ENCODE measurements around the gene ABCC3. TPM values are rescaled to one million over a fixed set of nuclear protein-coding genes. Genes with fewer than 3 reads are reported as not detected.

ABCC3 gene
- total RNA-seq, 1 donor from 2014 or later = 1.2 TPM

DNA sequence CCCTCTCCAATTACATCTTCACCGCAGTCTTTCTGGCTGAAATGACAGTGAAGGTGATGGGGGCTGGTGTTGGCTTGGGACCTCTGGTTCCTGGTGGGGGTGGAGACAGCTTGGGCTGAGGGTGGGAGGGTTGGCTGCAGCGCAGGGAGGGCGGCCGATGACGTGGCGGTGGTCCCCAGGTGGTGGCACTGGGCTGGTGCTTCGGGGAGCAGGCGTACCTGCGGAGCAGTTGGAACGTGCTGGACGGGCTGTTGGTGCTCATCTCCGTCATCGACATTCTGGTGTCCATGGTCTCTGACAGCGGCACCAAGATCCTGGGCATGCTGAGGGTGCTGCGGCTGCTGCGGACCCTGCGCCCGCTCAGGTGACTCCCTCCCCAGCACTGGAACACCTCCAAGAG is 31.8 kb upstream of the ABCC3 start:
- TF ChIP-seq, protein P1, sequence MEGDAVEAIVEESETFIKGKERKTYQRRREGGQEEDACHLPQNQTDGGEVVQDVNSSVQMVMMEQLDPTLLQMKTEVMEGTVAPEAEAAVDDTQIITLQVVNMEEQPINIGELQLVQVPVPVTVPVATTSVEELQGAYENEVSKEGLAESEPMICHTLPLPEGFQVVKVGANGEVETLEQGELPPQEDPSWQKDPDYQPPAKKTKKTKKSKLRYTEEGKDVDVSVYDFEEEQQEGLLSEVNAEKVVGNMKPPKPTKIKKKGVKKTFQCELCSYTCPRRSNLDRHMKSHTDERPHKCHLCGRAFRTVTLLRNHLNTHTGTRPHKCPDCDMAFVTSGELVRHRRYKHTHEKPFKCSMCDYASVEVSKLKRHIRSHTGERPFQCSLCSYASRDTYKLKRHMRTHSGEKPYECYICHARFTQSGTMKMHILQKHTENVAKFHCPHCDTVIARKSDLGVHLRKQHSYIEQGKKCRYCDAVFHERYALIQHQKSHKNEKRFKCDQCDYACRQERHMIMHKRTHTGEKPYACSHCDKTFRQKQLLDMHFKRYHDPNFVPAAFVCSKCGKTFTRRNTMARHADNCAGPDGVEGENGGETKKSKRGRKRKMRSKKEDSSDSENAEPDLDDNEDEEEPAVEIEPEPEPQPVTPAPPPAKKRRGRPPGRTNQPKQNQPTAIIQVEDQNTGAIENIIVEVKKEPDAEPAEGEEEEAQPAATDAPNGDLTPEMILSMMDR (IDR thresholded peaks at IDR 0.05; ENCODE audit: unreplicated experiment) = no peak
- H3K4me1 Mint-ChIP-seq = peaks cover 42% of the 10 kb centered on the region
- no peak overlapping the region for H3K27ac Mint-ChIP-seq
- H3K27me3 Mint-ChIP-seq (ENCODE audit: low read depth) = no peaks in the 10 kb centered on the region
- H3K36me3 Mint-ChIP-seq = no peaks in the 10 kb centered on the region
- no peak for DNase-seq (ENCODE audit: low spot score in 2 of 2, unreplicated experiment in 2 of 2)
- H3K4me3 Mint-ChIP-seq = no peak overlapping the region
- H3K9me3 Mint-ChIP-seq = no peaks in the 10 kb centered on the region

- Mint-ChIP-seq H3K4me3 (no peak overlapping the region), H3K27ac (no peak overlapping the region), H3K27me3 (ENCODE audit: low read depth) (no peaks in the 10 kb centered on the region), H3K4me1 (peaks cover 42% of the 10 kb centered on the region), H3K9me3 (no peaks in the 10 kb centered on the region), H3K36me3 (no peaks in the 10 kb centered on the region)
- DNase-seq (ENCODE audit: low spot score in 2 of 2, unreplicated experiment in 2 of 2) = no peak
- TF ChIP-seq, protein P1 (IDR thresholded peaks at IDR 0.05; ENCODE audit: unreplicated experiment) = no peak
Observed at GRCh38 chr17:50603340-50603739, 31.3 kb upstream of the ABCC3 start.

DNA sequence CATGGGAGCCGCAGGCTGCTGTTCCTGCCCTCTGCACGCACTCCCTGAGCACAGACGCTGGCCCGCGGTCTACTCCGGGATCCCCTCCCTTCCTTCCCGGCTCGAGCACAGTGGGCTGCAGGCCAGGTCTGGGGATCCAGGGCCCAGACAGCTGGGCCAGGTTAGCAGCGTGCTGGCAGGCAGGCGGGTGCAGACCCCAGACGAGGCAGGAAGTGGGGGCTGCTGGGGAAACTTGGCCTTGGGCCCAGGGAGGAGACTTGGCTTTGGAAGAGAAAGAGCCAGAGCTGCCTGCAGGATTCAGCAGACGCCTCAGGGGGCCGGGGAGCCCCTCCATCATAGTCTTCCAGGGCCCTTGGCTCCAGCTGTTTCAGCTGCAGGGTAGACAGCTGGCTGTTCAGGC is 30.2 kb upstream of the ABCC3 start:
- Mint-ChIP-seq H3K9me3 (no peaks in the 10 kb centered on the region), H3K27ac (peak overlapping the region; percentile 67), H3K36me3 (no peaks in the 10 kb centered on the region), H3K27me3 (ENCODE audit: low read depth) (no peaks in the 10 kb centered on the region), H3K4me3 (no peak overlapping the region), H3K4me1 (peaks cover 52% of the 10 kb centered on the region)
- TF ChIP-seq, protein P1 (IDR thresholded peaks at IDR 0.05; ENCODE audit: unreplicated experiment) = no peak
- peak; percentile 77 to 90 for DNase-seq (ENCODE audit: low spot score in 2 of 2, unreplicated experiment in 2 of 2)

DNA sequence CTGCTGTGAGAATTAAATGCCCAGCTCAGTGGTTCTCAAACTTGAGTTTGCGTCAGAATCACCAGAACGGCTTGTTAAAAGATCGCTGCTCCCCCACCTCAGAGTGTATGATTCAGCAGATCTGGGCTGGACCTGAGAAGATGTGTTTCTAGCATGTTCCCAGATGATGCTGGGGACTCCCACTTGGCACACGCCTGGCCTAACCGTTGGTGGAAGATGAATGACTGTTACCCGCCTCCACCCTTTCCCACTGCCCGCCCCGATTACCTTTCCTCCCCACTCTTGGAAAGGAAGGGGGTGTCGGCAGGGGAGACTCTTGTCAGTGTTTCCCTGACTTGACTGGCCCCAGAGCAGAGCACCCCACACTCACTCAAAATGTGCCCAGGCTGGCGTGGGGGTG is 29.3 kb upstream of the ABCC3 start:
- Mint-ChIP-seq H3K27ac (peak overlapping the region; percentile 85), H3K4me1 (peaks cover 59% of the 10 kb centered on the region), H3K9me3 (no peaks in the 10 kb centered on the region), H3K4me3 (no peak overlapping the region), H3K36me3 (no peaks in the 10 kb centered on the region), H3K27me3 (ENCODE audit: low read depth) (peaks cover 1% of the 10 kb centered on the region)
- TF ChIP-seq, protein P1 (IDR thresholded peaks at IDR 0.05; ENCODE audit: unreplicated experiment) = no peak
- no peak for DNase-seq (ENCODE audit: low spot score in 2 of 2, unreplicated experiment in 2 of 2)

- no peak overlapping the region for H3K27ac Mint-ChIP-seq
- no peaks in the 10 kb centered on the region for H3K9me3 Mint-ChIP-seq
- H3K27me3 Mint-ChIP-seq (ENCODE audit: low read depth) = peaks cover 1% of the 10 kb centered on the region
- no peak for DNase-seq (ENCODE audit: low spot score in 2 of 2, unreplicated experiment in 2 of 2)
- no peak overlapping the region for H3K4me3 Mint-ChIP-seq
- TF ChIP-seq, protein P1 (IDR thresholded peaks at IDR 0.05; ENCODE audit: unreplicated experiment) = no peak
- peaks cover 49% of the 10 kb centered on the region for H3K4me1 Mint-ChIP-seq
- H3K36me3 Mint-ChIP-seq = no peaks in the 10 kb centered on the region
Observed at GRCh38 chr17:50607522-50608175, 27.0 kb upstream of the ABCC3 start.

All from mesothelial cell of epicardium (in vitro differentiated cells).